T-helper 1 cell treated with Interleukin-12 subunit alpha and Interleukin-12 subunit beta and Interleukin-4 antibody, amounts not matched to agents 30 ng/mL and 1 ng/mL, for 36 hours (primary cell): Measurements from ENCODE around the gene COL17A1. TPM values are rescaled to one million over a fixed set of nuclear protein-coding genes. Genes with fewer than 3 reads are reported as not detected.

ENCODE experiments used
- intact Hi-C: fragments of 100-400 bp; cut with micrococcal nuclease; formaldehyde crosslinking; loops from one replicate; pipeline ENCODE4 v1.15.1; 2024
- total RNA-seq: library from RNA; stranded (reverse); gene quantifications from 2 replicates; pipeline ENCODE4 v1.2.3, GENCODE V29; 2022

Gene COL17A1
- not detected in 2 replicates for total RNA-seq

GRCh38 chr10:104085801-104086400 lies at the start of gene COL17A1:
TSS of gene COL17A1 (minus strand) at chr10:104085880. CDS start at chr10:104080673, 5,207 bp downstream.
- intact Hi-C loops, result no loop called here

- intact Hi-C loops, result no loop called here
These were observed 44.4 kb upstream of the COL17A1 start for GRCh38 chr10:104130041-104130440.

- intact Hi-C loops, result no loop called here
These were observed 42.5 kb upstream of the COL17A1 start for GRCh38 chr10:104128214-104128613.

- intact Hi-C loops, result no loop called here
These were observed 41.7 kb upstream of the COL17A1 start for GRCh38 chr10:104127411-104127810.

- intact Hi-C loops, result loop anchor here (1.0 to 5.0 kb wide), 11 partner anchors 202 to 1726 kb away; partner anchors contain the start of genes ARL3, CNNM2, NFKB2 and SFXN2
These were observed 37.7 kb upstream of the COL17A1 start for GRCh38 chr10:104123397-104123796.

- intact Hi-C loops, result loop anchor here (1.0 to 5.0 kb wide), 13 partner anchors 155 to 1725 kb away; partner anchors contain the start of genes ARL3, CFAP58, CNNM2 and NFKB2
These were observed 36.8 kb upstream of the COL17A1 start for GRCh38 chr10:104122225-104123107.

- intact Hi-C loops, result loop anchor here (1.0 to 5.0 kb wide), 21 partner anchors 111 to 1724 kb away; partner anchors contain the start of genes ARL3, ATP5MK, CFAP43 and CFAP58
These were observed 36.0 kb upstream of the COL17A1 start, which contains the start of gene SFR1 for GRCh38 chr10:104121485-104122224. TSS of gene SFR1 (plus strand) at chr10:104122171. CDS start at chr10:104122184, 13 bp downstream.

GRCh38 chr10:104120903-104121484 lies 35.3 kb upstream of the COL17A1 start:
- intact Hi-C loops, result loop anchor here (1.0 to 5.0 kb wide), 16 partner anchors 111 to 1724 kb away; partner anchors contain the start of genes ARL3, ATP5MK, CFAP43 and GSTO2

GRCh38 chr10:104120512-104120902 lies 34.8 kb upstream of the COL17A1 start:
- intact Hi-C loops, result loop anchor here (2.0 to 5.0 kb wide), 11 partner anchors 208 to 1723 kb away; partner anchors contain the start of genes ARL3, ATP5MK, NFKB2 and PDCD11

GRCh38 chr10:104119996-104120395 lies 34.3 kb upstream of the COL17A1 start:
- intact Hi-C loops, result loop anchor here (2.0 to 5.0 kb wide), 11 partner anchors 209 to 1723 kb away; partner anchors contain the start of genes ARL3, ATP5MK, NFKB2 and PDCD11

- intact Hi-C loops, result no loop called here
These were observed 32.2 kb upstream of the COL17A1 start for GRCh38 chr10:104117839-104118323.

- intact Hi-C loops, result no loop called here
These were observed 27.8 kb upstream of the COL17A1 start for GRCh38 chr10:104113376-104113956.

GRCh38 chr10:104109908-104110662 lies 24.4 kb upstream of the COL17A1 start:
- intact Hi-C loops, result no loop called here

- intact Hi-C loops, result no loop called here
These were observed 19.2 kb upstream of the COL17A1 start for GRCh38 chr10:104104926-104105325.

GRCh38 chr10:104104418-104104817 lies 18.7 kb upstream of the COL17A1 start:
- intact Hi-C loops, result no loop called here

GRCh38 chr10:104103956-104104355 lies 18.3 kb upstream of the COL17A1 start:
- intact Hi-C loops, result no loop called here

- intact Hi-C loops, result no loop called here
These were observed 16.2 kb upstream of the COL17A1 start for GRCh38 chr10:104101902-104102301.

GRCh38 chr10:104100795-104101194 lies 15.1 kb upstream of the COL17A1 start:
- intact Hi-C loops, result no loop called here

GRCh38 chr10:104099941-104100340 lies 14.3 kb upstream of the COL17A1 start:
- intact Hi-C loops, result no loop called here
